Smooth muscle cell (in vitro differentiated cells): ENCODE data around the gene CISD2. TPM values are rescaled to one million over a fixed set of nuclear protein-coding genes. Genes with fewer than 3 reads are reported as not detected.
A peak's percentile ranks its signal among the peaks of the same experiment; 100 is the strongest.
"Not testable (repeated sequence)": the region's sequence is repeated elsewhere in the genome, so short reads cannot be mapped to it uniquely, and the experiment has no call there.

Experiments
- DNase-seq: peaks from one replicate; lab custom pipeline; 2025; ENCODE audit not compliant: unreplicated experiment; lab: John Stamatoyannopoulos, UW
- H2AFZ ChIP-seq: fragments of 200-600 bp; sonication (generic); 2 replicates; pipeline ENCODE4 v1.6.0; 2016; ENCODE audit warnings: antibody characterized with exemption, low read depth, mild to moderate bottlenecking
- H3F3A ChIP-seq: fragments of 200-600 bp; sonication (generic); 2 replicates; pipeline ENCODE4 v1.6.0; 2017; ENCODE audit warnings: antibody characterized with exemption, low read depth
- H3K27ac ChIP-seq: fragments of 200-600 bp; sonication (generic); 2 replicates; pipeline ENCODE4 v1.5.1; 2016; ENCODE audit warnings: low read depth, mild to moderate bottlenecking
- H3K27me3 ChIP-seq: fragments of 200-600 bp; sonication (generic); 2 replicates; pipeline ENCODE4 v1.6.1; 2016; ENCODE audit warnings: low read depth, mild to moderate bottlenecking
- H3K36me3 ChIP-seq: fragments of 200-600 bp; sonication (generic); 2 replicates; pipeline ENCODE4 v1.5.1; 2016; ENCODE audit warnings: low read depth
- H3K4me1 ChIP-seq: fragments of 200-600 bp; sonication (generic); 2 replicates; pipeline ENCODE4 v1.5.1; 2016; ENCODE audit warnings: low read depth
- H3K4me2 ChIP-seq: fragments of 200-600 bp; sonication (generic); 2 replicates; pipeline ENCODE4 v1.6.0; 2016; ENCODE audit warnings: mild to moderate bottlenecking
- H3K4me3 ChIP-seq: fragments of 200-600 bp; sonication (generic); 2 replicates; pipeline ENCODE4 v1.5.1; 2016; ENCODE audit warnings: mild to moderate bottlenecking
- H3K79me2 ChIP-seq: fragments of 200-600 bp; sonication (generic); 2 replicates; pipeline ENCODE4 v1.6.0; 2016; ENCODE audit warnings: low read depth, mild to moderate bottlenecking
- H3K9ac ChIP-seq: fragments of 200-600 bp; sonication (generic); 2 replicates; pipeline ENCODE4 v1.6.0; 2016; ENCODE audit warnings: low read depth
- H3K9me3 ChIP-seq: fragments of 200-600 bp; sonication (generic); replicated peaks from 2 replicates; pipeline ENCODE4 v1.5.1; 2016; ENCODE audit warnings: low read depth
- H4K20me1 ChIP-seq: fragments of 200-600 bp; sonication (generic); 2 replicates; pipeline ENCODE4 v1.6.0; 2016; ENCODE audit warnings: low read depth
- CTCF ChIP-seq: fragments of 200-600 bp; sonication (generic); IDR thresholded peaks from 2 replicates; pipeline ENCODE4 v1.5.1; 2017; ENCODE audit warnings: borderline replicate concordance, mild to moderate bottlenecking, antibody characterized with exemption; ENCODE audit not compliant: insufficient read depth, poor library complexity, severe bottlenecking
- WGBS: methylation state at CpG from one replicate; pipeline ENCODE4 v1.1.7; 2016; ENCODE audit warnings: low lambda C conversion rate; 5-methylcytosine and 5-hydroxymethylcytosine counted together
- polyA plus RNA-seq: library from polyadenylated mRNA; unstranded; fragments of >200 nt; fragmentation: Nextera tagmentation; extraction: Ambion mirVana; gene quantifications from 2 replicates; pipeline ENCODE4 v1.2.1, GENCODE V29; 2016
- total RNA-seq: library from RNA; depleted of rRNA; stranded (reverse); fragments of >200 nt; gene quantifications from 2 replicates; pipeline ENCODE4 v1.2.3, GENCODE V29; 2014

The CISD2 gene
- total RNA-seq (38.5 and 57.6 TPM in 2 replicates), polyA plus RNA-seq (65.7 and 69.3 TPM in 2 replicates)

GRCh38 chr4:102868781-102869568, at the start of gene CISD2:
TSS of gene CISD2 (plus strand) at chr4:102868992. CDS start at chr4:102869085, 93 bp downstream.
- Histone ChIP-seq H4K20me1 (no peaks in the 10 kb centered on the region), H3K9me3 (no peaks in the 10 kb centered on the region), H3K4me2 (peak within 1 kb of the TSS; percentile 92), H3K27me3 (no peaks in the 10 kb centered on the region), H3F3A (no peaks in the 10 kb centered on the region), H3K27ac (peak within 1 kb of the TSS; percentile 96), H3K36me3 (no peaks in the 10 kb centered on the region), H3K79me2 (peaks cover 64% of the 10 kb centered on the region), H3K9ac (peak within 1 kb of the TSS; percentile 88), H3K4me3 (peak within 1 kb of the TSS; percentile 85), H2AFZ (peak within 1 kb of the TSS; percentile 90), H3K4me1 (peaks cover 33% of the 10 kb centered on the region)
- DNase-seq: peak; percentile 90
- TF ChIP-seq CTCF: no peak
- WGBS: 1% methylated on average over 71 of the region's 71 CpGs

GRCh38 chr4:102819100-102819499, 49.7 kb upstream of the CISD2 start:
- not testable (repeated sequence) for H3K9me3 ChIP-seq

GRCh38 chr4:102819588-102820365, 49.0 kb upstream of the CISD2 start:
- Histone ChIP-seq H3K27me3 (no peaks in the 10 kb centered on the region), H3F3A (peaks cover 20% of the 10 kb centered on the region), H4K20me1 (peaks cover 100% of the 10 kb centered on the region), H3K27ac (peak overlapping the region; percentile 99), H3K4me3 (peak overlapping the region; percentile 0), H3K36me3 (peaks cover 3% of the 10 kb centered on the region), H3K4me1 (peaks cover 77% of the 10 kb centered on the region), H2AFZ (no peak overlapping the region), H3K4me2 (peak overlapping the region; percentile 93), H3K9me3 (no peaks in the 10 kb centered on the region), H3K79me2 (peaks cover 100% of the 10 kb centered on the region), H3K9ac (no peak overlapping the region)
- WGBS: 75% methylated on average over 8 of the region's 8 CpGs
- no peak for TF ChIP-seq CTCF
- DNase-seq: no peak

More at GRCh38 chr4:102819100-102819499, 49.7 kb upstream of the CISD2 start:
- H3K9ac ChIP-seq, DNase-seq, H2AFZ ChIP-seq, H3K36me3 ChIP-seq, H3K27me3 ChIP-seq: not testable (repeated sequence)
- Histone ChIP-seq H3K4me1 (peaks cover 73% of the 10 kb centered on the region), H3F3A (peaks cover 24% of the 10 kb centered on the region), H3K27ac (peak overlapping the region; percentile 99), H4K20me1 (peaks cover 100% of the 10 kb centered on the region), H3K79me2 (peaks cover 100% of the 10 kb centered on the region), H3K4me2 (peak overlapping the region; percentile 93), H3K4me3 (peak overlapping the region; percentile 0)
- WGBS: 94% methylated on average over 10 of the region's 10 CpGs

- no peak overlapping the region for H2AFZ ChIP-seq
- peak overlapping the region; percentile 85 for H3K4me3 ChIP-seq
- peaks cover 20% of the 10 kb centered on the region for H3F3A ChIP-seq
- TF ChIP-seq CTCF: no peak
- peaks cover 82% of the 10 kb centered on the region for H4K20me1 ChIP-seq
- H3K4me2 ChIP-seq: peak overlapping the region; percentile 93
- no peaks in the 10 kb centered on the region for H3K27me3 ChIP-seq
- no peak for DNase-seq
- peak overlapping the region; percentile 98 for H3K27ac ChIP-seq
- no peaks in the 10 kb centered on the region for H3K9me3 ChIP-seq
- H3K36me3 ChIP-seq: peaks cover 3% of the 10 kb centered on the region
- H3K9ac ChIP-seq: peak overlapping the region; percentile 99
- peaks cover 82% of the 10 kb centered on the region for H3K79me2 ChIP-seq
- H3K4me1 ChIP-seq: peaks cover 58% of the 10 kb centered on the region
- WGBS: 61% methylated on average over 4 of the region's 4 CpGs
Observed at GRCh38 chr4:102823464-102823863, 45.3 kb upstream of the CISD2 start.
